Endodermal cell (in vitro differentiated cells): ENCODE data around the gene CD14. TPM values are rescaled to one million over a fixed set of nuclear protein-coding genes. Genes with fewer than 3 reads are reported as not detected.

Experiments used
- DNase-seq: peaks from one replicate; pipeline ENCODE4 v3.0.0-alpha.2; 2017
- H3K27ac ChIP-seq: 2 replicates; pipeline ENCODE4 v1.5.1; 2013; ENCODE audit warnings: mild to moderate bottlenecking, low read depth, low read length, moderate library complexity
- H3K27me3 ChIP-seq: 2 replicates; pipeline ENCODE4 v1.6.1; 2013; ENCODE audit warnings: mild to moderate bottlenecking, low read length, moderate library complexity; ENCODE audit not compliant: insufficient read depth, control insufficient read depth, poor library complexity, severe bottlenecking
- H3K36me3 ChIP-seq: 2 replicates; pipeline ENCODE4 v1.7.0; 2013; ENCODE audit warnings: mild to moderate bottlenecking, low read length, moderate library complexity; ENCODE audit not compliant: control insufficient read depth, insufficient read depth
- H3K4me1 ChIP-seq: one replicate; pipeline ENCODE4 v1.7.0; 2013; ENCODE audit warnings: low read length; ENCODE audit not compliant: control insufficient read depth, insufficient read depth
- H3K4me3 ChIP-seq: 2 replicates; pipeline ENCODE4 v1.5.1; 2013; ENCODE audit warnings: mild to moderate bottlenecking, low read length, moderate library complexity
- H3K9ac ChIP-seq: 2 replicates; pipeline ENCODE4 v1.6.1; 2013; ENCODE audit warnings: mild to moderate bottlenecking, low read length, moderate library complexity; ENCODE audit not compliant: poor library complexity, severe bottlenecking; ENCODE audit errors: extremely low read depth
- H3K9me3 ChIP-seq: 2 replicates; pipeline ENCODE4 v1.6.1; 2013; ENCODE audit warnings: mild to moderate bottlenecking, low read length, moderate library complexity; ENCODE audit not compliant: control insufficient read depth
- H3K27ac Mint-ChIP-seq: 2 replicates; pipeline ENCODE4 v1.8.0; 2020; ENCODE audit warnings: mixed read lengths
- H3K27me3 Mint-ChIP-seq: 2 replicates; pipeline ENCODE4 v1.8.0; 2021; ENCODE audit warnings: mild to moderate bottlenecking, mixed read lengths; ENCODE audit not compliant: insufficient read depth
- H3K36me3 Mint-ChIP-seq: 2 replicates; pipeline ENCODE4 v1.8.0; 2020; ENCODE audit warnings: low read depth, mixed read lengths
- H3K4me1 Mint-ChIP-seq: 2 replicates; pipeline ENCODE4 v1.8.0; 2020; ENCODE audit warnings: mixed read lengths
- H3K4me3 Mint-ChIP-seq: 2 replicates; pipeline ENCODE4 v1.8.0; 2020; ENCODE audit warnings: mild to moderate bottlenecking, moderate library complexity, mixed read lengths
- H3K9me3 Mint-ChIP-seq: 2 replicates; pipeline ENCODE4 v1.8.0; 2020; ENCODE audit warnings: mild to moderate bottlenecking, mixed read lengths
- WGBS, 2 experiments: methylation state at CpG; one replicate each; pipeline versions ENCODE4 v1.1.5 to v1.1.7; 2013; ENCODE audit warnings: missing lambda C conversion rate in 2 of 2, mixed read lengths in 1 of 2; ENCODE audit not compliant: insufficient coverage in 1 of 2, insufficient read length in 1 of 2; 5-methylcytosine and 5-hydroxymethylcytosine counted together
- total RNA-seq, 2 donors: library from RNA; stranded (reverse); fragmentation: NEBNext Ultra II Directional in 1 of 2; extraction: Animal tissue kit (Norgen Biotek cat#: 25700) in 1 of 2; gene quantifications; 2 replicates in 1 of 2; 3 replicates in 1 of 2; pipeline ENCODE4 v1.2.1, GENCODE V29; 2021
- TF ChIP-seq, protein P1 (sequence below): fragments of 200-600 bp; sonication (generic); conservative IDR thresholded peaks from 2 replicates; pipeline ENCODE4 v1.5.0; 2021; ENCODE audit warnings: antibody characterized with exemption, mild to moderate bottlenecking

Gene CD14
- total RNA-seq, 2 donors from 2014 or later: 0.18 TPM; not detected in 1

DNA sequence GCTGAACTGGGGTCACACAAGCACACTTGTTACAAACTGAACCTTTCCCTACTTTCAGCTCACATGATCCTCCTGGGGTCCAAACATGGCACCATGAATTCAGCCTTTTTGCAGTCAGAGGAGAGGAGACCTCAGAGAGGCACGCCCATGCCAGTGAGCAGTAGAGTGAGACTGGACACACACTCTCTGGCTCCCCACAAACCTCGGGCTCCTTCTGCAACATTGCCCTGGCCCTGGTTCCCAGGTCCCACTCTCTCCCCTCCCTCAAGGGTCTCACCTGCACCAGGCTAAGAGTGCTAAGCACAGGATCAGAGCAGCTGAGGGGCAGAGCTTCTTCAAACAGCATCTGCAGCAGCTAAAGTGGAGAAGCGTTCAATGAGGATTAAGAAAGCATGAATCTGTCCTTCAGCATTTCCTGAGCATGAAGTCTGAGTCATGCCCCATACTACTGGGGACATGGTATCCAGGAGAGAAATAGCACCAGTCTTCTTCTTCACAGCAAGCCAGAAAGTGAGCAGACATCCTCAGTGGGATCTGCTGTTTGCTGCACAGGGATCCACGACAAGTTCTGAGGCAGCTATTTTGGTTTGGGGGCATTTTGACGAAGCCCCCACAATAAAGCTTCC is 41.1 kb downstream of the CD14 start:
- Histone ChIP-seq H3K9me3 (no peaks in the 10 kb centered on the region), H3K4me3 (no peak overlapping the region), H3K36me3 (no peaks in the 10 kb centered on the region), H3K9ac (no peak overlapping the region), H3K4me1 (no peaks in the 10 kb centered on the region), H3K27me3 (no peaks in the 10 kb centered on the region), H3K27ac (no peak overlapping the region)
- TF ChIP-seq, protein P1, sequence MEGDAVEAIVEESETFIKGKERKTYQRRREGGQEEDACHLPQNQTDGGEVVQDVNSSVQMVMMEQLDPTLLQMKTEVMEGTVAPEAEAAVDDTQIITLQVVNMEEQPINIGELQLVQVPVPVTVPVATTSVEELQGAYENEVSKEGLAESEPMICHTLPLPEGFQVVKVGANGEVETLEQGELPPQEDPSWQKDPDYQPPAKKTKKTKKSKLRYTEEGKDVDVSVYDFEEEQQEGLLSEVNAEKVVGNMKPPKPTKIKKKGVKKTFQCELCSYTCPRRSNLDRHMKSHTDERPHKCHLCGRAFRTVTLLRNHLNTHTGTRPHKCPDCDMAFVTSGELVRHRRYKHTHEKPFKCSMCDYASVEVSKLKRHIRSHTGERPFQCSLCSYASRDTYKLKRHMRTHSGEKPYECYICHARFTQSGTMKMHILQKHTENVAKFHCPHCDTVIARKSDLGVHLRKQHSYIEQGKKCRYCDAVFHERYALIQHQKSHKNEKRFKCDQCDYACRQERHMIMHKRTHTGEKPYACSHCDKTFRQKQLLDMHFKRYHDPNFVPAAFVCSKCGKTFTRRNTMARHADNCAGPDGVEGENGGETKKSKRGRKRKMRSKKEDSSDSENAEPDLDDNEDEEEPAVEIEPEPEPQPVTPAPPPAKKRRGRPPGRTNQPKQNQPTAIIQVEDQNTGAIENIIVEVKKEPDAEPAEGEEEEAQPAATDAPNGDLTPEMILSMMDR: no peak
- Mint-ChIP-seq H3K27me3 (peaks cover 3% of the 10 kb centered on the region), H3K27ac (no peak overlapping the region), H3K4me3 (no peak overlapping the region), H3K9me3 (peaks cover 6% of the 10 kb centered on the region), H3K4me1 (peaks cover 3% of the 10 kb centered on the region), H3K36me3 (no peaks in the 10 kb centered on the region)
- DNase-seq: no peak
- 86 to 87% methylated on average over 5 of the region's 5 CpGs for WGBS, 2 experiments

DNA sequence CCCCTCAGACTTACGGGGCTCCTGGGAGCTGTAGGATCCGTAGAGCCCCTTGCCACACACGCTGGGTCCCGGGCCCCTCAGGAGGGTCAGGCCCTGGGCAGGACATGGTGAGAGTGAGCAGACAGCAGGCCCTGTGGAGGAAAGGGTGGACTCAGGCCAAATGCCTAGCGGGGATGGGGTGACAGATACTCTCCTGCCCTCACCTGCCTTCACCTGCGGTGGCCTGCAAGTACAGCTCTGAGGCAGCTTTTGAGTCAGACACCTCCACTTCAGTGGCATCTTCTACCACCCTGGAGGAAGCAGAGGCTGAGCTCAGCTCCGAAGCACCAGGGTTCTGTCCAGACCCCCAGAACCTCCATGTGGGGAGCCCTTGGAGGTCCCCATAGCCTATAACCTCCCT is 42.1 kb downstream of the CD14 start:
- no peaks in the 10 kb centered on the region for H3K4me1 ChIP-seq
- TF ChIP-seq, protein P1: no peak
- H3K27me3 ChIP-seq: no peaks in the 10 kb centered on the region
- peak overlapping the region; percentile 39 for H3K27ac Mint-ChIP-seq
- H3K4me3 Mint-ChIP-seq: no peak overlapping the region
- peaks cover 3% of the 10 kb centered on the region for H3K4me1 Mint-ChIP-seq
- H3K36me3 Mint-ChIP-seq: no peaks in the 10 kb centered on the region
- no peak overlapping the region for H3K4me3 ChIP-seq
- H3K9me3 Mint-ChIP-seq: peaks cover 6% of the 10 kb centered on the region
- WGBS, 2 experiments: 87 to 90% methylated on average over 5 to 7 of the region's 7 CpGs
- H3K36me3 ChIP-seq: no peaks in the 10 kb centered on the region
- H3K27me3 Mint-ChIP-seq: peaks cover 3% of the 10 kb centered on the region
- no peak for DNase-seq
- no peak overlapping the region for H3K9ac ChIP-seq
- H3K27ac ChIP-seq: no peak overlapping the region
- no peaks in the 10 kb centered on the region for H3K9me3 ChIP-seq

DNA sequence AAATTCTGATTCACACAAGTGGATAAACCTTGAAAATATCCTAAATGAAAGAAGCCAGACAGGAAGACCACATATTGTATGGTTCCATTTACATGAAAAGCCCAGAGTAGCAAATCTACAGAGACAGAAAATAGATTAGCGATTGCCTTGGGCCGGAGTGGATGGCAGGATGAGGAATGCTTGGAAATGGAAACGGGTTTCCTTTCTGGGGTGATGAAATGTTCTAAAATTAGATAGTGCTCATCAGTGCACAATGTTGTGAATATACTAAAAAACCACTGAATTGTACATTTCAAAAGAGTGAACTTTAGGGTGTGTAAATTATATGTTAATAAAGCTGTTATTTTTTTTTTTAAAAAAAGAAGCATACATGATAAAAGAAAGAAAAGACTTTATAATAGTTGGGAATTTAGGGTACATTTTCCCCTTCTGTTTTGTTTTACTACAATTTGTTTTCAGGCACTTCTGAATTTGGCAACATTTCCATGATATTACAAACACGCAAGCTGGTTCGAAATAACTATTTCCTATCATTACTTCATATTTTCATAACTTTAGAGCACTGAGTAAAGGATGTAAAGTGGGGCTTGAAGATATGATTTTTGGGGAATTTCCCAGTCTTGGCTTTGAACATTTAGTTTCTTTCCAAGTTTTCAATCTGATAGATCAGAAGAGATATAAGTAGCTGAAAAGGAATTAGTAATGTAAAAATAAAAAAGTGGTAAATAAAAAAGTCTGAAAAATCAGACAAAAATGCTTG is 44.5 kb downstream of the CD14 start:
- H3K9ac ChIP-seq: no peak overlapping the region
- 80 to 95% methylated on average over 1 to 5 of the region's 5 CpGs for WGBS, 2 experiments

More for the DNA sequence above, 44.5 kb downstream of the CD14 start:
- Histone ChIP-seq H3K4me3 (no peak overlapping the region), H3K27ac (no peak overlapping the region), H3K36me3 (no peaks in the 10 kb centered on the region), H3K27me3 (no peaks in the 10 kb centered on the region), H3K9me3 (no peaks in the 10 kb centered on the region), H3K4me1 (no peaks in the 10 kb centered on the region)
- Mint-ChIP-seq H3K27ac (no peak overlapping the region), H3K27me3 (peaks cover 3% of the 10 kb centered on the region), H3K4me3 (no peak overlapping the region), H3K4me1 (peaks cover 3% of the 10 kb centered on the region), H3K36me3 (peaks cover under 1% of the 10 kb centered on the region), H3K9me3 (peaks cover 12% of the 10 kb centered on the region)
- DNase-seq: no peak
- TF ChIP-seq, protein P1: no peak
